Measurements from ENCODE around the gene NFIB.

NFIB gene

GRCh38 chr9:14294659-14295058 lies 19.3 kb downstream of the NFIB start:
- no peaks in the 10 kb centered on the region for H3K27me3 Mint-ChIP-seq (ENCODE audit: low read depth)
- H3K36me3 Mint-ChIP-seq (ENCODE audit: low read depth): no peaks in the 10 kb centered on the region
- H3K4me1 Mint-ChIP-seq (ENCODE audit: low read depth): no peaks in the 10 kb centered on the region
- H3K27ac Mint-ChIP-seq: no peak overlapping the region
- H3K9me3 Mint-ChIP-seq: no peaks in the 10 kb centered on the region
- H3K4me3 Mint-ChIP-seq: no peak overlapping the region

- no peaks in the 10 kb centered on the region for H3K9me3 Mint-ChIP-seq
- no peaks in the 10 kb centered on the region for H3K27me3 Mint-ChIP-seq (ENCODE audit: low read depth)
- H3K36me3 Mint-ChIP-seq (ENCODE audit: low read depth): no peaks in the 10 kb centered on the region
- H3K4me3 Mint-ChIP-seq: no peak overlapping the region
- H3K27ac Mint-ChIP-seq: no peak overlapping the region
- H3K4me1 Mint-ChIP-seq (ENCODE audit: low read depth): no peaks in the 10 kb centered on the region
Measured at GRCh38 chr9:14293801-14294200, 20.1 kb downstream of the NFIB start.

GRCh38 chr9:14292181-14292739 lies 21.7 kb downstream of the NFIB start:
- H3K4me3 Mint-ChIP-seq: no peak overlapping the region
- no peaks in the 10 kb centered on the region for H3K9me3 Mint-ChIP-seq
- no peaks in the 10 kb centered on the region for H3K36me3 Mint-ChIP-seq (ENCODE audit: low read depth)
- H3K27me3 Mint-ChIP-seq (ENCODE audit: low read depth): no peaks in the 10 kb centered on the region
- no peaks in the 10 kb centered on the region for H3K4me1 Mint-ChIP-seq (ENCODE audit: low read depth)
- no peak overlapping the region for H3K27ac Mint-ChIP-seq

GRCh38 chr9:14289916-14290315 lies 24.0 kb downstream of the NFIB start:
- Mint-ChIP-seq H3K27ac (no peak overlapping the region), H3K4me1 (ENCODE audit: low read depth) (no peaks in the 10 kb centered on the region), H3K9me3 (no peaks in the 10 kb centered on the region), H3K36me3 (ENCODE audit: low read depth) (no peaks in the 10 kb centered on the region), H3K27me3 (ENCODE audit: low read depth) (no peaks in the 10 kb centered on the region), H3K4me3 (no peak overlapping the region)

- Mint-ChIP-seq H3K27ac (no peak overlapping the region), H3K36me3 (ENCODE audit: low read depth) (no peaks in the 10 kb centered on the region)
Measured at GRCh38 chr9:14288433-14288832, 25.5 kb downstream of the NFIB start.

GRCh38 chr9:14286121-14286520 lies 27.8 kb downstream of the NFIB start:
- no peak overlapping the region for H3K27ac Mint-ChIP-seq
- no peaks in the 10 kb centered on the region for H3K27me3 Mint-ChIP-seq (ENCODE audit: low read depth)
- H3K4me1 Mint-ChIP-seq (ENCODE audit: low read depth): no peaks in the 10 kb centered on the region
- H3K36me3 Mint-ChIP-seq (ENCODE audit: low read depth): no peaks in the 10 kb centered on the region
- H3K9me3 Mint-ChIP-seq: no peaks in the 10 kb centered on the region
- H3K4me3 Mint-ChIP-seq: no peak overlapping the region

More at GRCh38 chr9:14288433-14288832, 25.5 kb downstream of the NFIB start:
- no peaks in the 10 kb centered on the region for H3K9me3 Mint-ChIP-seq
- H3K4me1 Mint-ChIP-seq (ENCODE audit: low read depth): no peaks in the 10 kb centered on the region
- H3K27me3 Mint-ChIP-seq (ENCODE audit: low read depth): no peaks in the 10 kb centered on the region
- H3K4me3 Mint-ChIP-seq: no peak overlapping the region

GRCh38 chr9:14283276-14283675 lies 30.7 kb downstream of the NFIB start:
- H3K4me3 Mint-ChIP-seq: no peak overlapping the region
- H3K9me3 Mint-ChIP-seq: no peaks in the 10 kb centered on the region
- H3K4me1 Mint-ChIP-seq (ENCODE audit: low read depth): no peaks in the 10 kb centered on the region
- no peak overlapping the region for H3K27ac Mint-ChIP-seq
- H3K36me3 Mint-ChIP-seq (ENCODE audit: low read depth): no peaks in the 10 kb centered on the region
- no peaks in the 10 kb centered on the region for H3K27me3 Mint-ChIP-seq (ENCODE audit: low read depth)

GRCh38 chr9:14281876-14282275 lies 32.1 kb downstream of the NFIB start:
- Mint-ChIP-seq H3K36me3 (ENCODE audit: low read depth) (no peaks in the 10 kb centered on the region), H3K4me1 (ENCODE audit: low read depth) (no peaks in the 10 kb centered on the region), H3K4me3 (no peak overlapping the region), H3K27ac (no peak overlapping the region), H3K9me3 (no peaks in the 10 kb centered on the region), H3K27me3 (ENCODE audit: low read depth) (no peaks in the 10 kb centered on the region)

- Mint-ChIP-seq H3K9me3 (no peaks in the 10 kb centered on the region), H3K4me1 (ENCODE audit: low read depth) (no peaks in the 10 kb centered on the region), H3K4me3 (no peak overlapping the region), H3K36me3 (ENCODE audit: low read depth) (no peaks in the 10 kb centered on the region), H3K27me3 (ENCODE audit: low read depth) (no peaks in the 10 kb centered on the region), H3K27ac (no peak overlapping the region)
Measured at GRCh38 chr9:14281136-14281795, 32.7 kb downstream of the NFIB start.

- peaks cover 3% of the 10 kb centered on the region for H3K27me3 Mint-ChIP-seq (ENCODE audit: low read depth)
- H3K36me3 Mint-ChIP-seq (ENCODE audit: low read depth): no peaks in the 10 kb centered on the region
- H3K4me1 Mint-ChIP-seq (ENCODE audit: low read depth): no peaks in the 10 kb centered on the region
- H3K9me3 Mint-ChIP-seq: no peaks in the 10 kb centered on the region
- no peak overlapping the region for H3K4me3 Mint-ChIP-seq
- H3K27ac Mint-ChIP-seq: no peak overlapping the region
Measured at GRCh38 chr9:14279671-14280070, 34.3 kb downstream of the NFIB start.

- no peak overlapping the region for H3K27ac Mint-ChIP-seq
- no peak overlapping the region for H3K4me3 Mint-ChIP-seq
- H3K36me3 Mint-ChIP-seq (ENCODE audit: low read depth): no peaks in the 10 kb centered on the region
- H3K9me3 Mint-ChIP-seq: no peaks in the 10 kb centered on the region
- no peaks in the 10 kb centered on the region for H3K4me1 Mint-ChIP-seq (ENCODE audit: low read depth)
- H3K27me3 Mint-ChIP-seq (ENCODE audit: low read depth): peaks cover 9% of the 10 kb centered on the region
Measured at GRCh38 chr9:14278291-14278721, 35.6 kb downstream of the NFIB start.

- Mint-ChIP-seq H3K36me3 (ENCODE audit: low read depth) (no peaks in the 10 kb centered on the region), H3K4me3 (no peak overlapping the region), H3K27me3 (ENCODE audit: low read depth) (peaks cover 13% of the 10 kb centered on the region)
Measured at GRCh38 chr9:14277761-14278160, 36.2 kb downstream of the NFIB start.

GRCh38 chr9:14277244-14277643 lies 36.7 kb downstream of the NFIB start:
- Mint-ChIP-seq H3K4me3 (no peak overlapping the region), H3K4me1 (ENCODE audit: low read depth) (no peaks in the 10 kb centered on the region), H3K9me3 (no peaks in the 10 kb centered on the region), H3K36me3 (ENCODE audit: low read depth) (no peaks in the 10 kb centered on the region), H3K27me3 (ENCODE audit: low read depth) (peaks cover 14% of the 10 kb centered on the region), H3K27ac (no peak overlapping the region)

More at GRCh38 chr9:14277761-14278160, 36.2 kb downstream of the NFIB start:
- H3K4me1 Mint-ChIP-seq (ENCODE audit: low read depth): no peaks in the 10 kb centered on the region
- no peak overlapping the region for H3K27ac Mint-ChIP-seq
- H3K9me3 Mint-ChIP-seq: no peaks in the 10 kb centered on the region

GRCh38 chr9:14275331-14275730 lies 38.6 kb downstream of the NFIB start:
- H3K27ac Mint-ChIP-seq: no peak overlapping the region
- no peak overlapping the region for H3K4me3 Mint-ChIP-seq
- peaks cover 14% of the 10 kb centered on the region for H3K27me3 Mint-ChIP-seq (ENCODE audit: low read depth)
- H3K9me3 Mint-ChIP-seq: no peaks in the 10 kb centered on the region
- no peaks in the 10 kb centered on the region for H3K36me3 Mint-ChIP-seq (ENCODE audit: low read depth)
- H3K4me1 Mint-ChIP-seq (ENCODE audit: low read depth): no peaks in the 10 kb centered on the region

- peaks cover 14% of the 10 kb centered on the region for H3K27me3 Mint-ChIP-seq (ENCODE audit: low read depth)
- no peaks in the 10 kb centered on the region for H3K4me1 Mint-ChIP-seq (ENCODE audit: low read depth)
- H3K4me3 Mint-ChIP-seq: no peak overlapping the region
- no peaks in the 10 kb centered on the region for H3K9me3 Mint-ChIP-seq
- no peaks in the 10 kb centered on the region for H3K36me3 Mint-ChIP-seq (ENCODE audit: low read depth)
- no peak overlapping the region for H3K27ac Mint-ChIP-seq
Measured at GRCh38 chr9:14273696-14274121, 40.2 kb downstream of the NFIB start.
